ENCODE measurements around the gene CD96.

The CD96 gene

DNA sequence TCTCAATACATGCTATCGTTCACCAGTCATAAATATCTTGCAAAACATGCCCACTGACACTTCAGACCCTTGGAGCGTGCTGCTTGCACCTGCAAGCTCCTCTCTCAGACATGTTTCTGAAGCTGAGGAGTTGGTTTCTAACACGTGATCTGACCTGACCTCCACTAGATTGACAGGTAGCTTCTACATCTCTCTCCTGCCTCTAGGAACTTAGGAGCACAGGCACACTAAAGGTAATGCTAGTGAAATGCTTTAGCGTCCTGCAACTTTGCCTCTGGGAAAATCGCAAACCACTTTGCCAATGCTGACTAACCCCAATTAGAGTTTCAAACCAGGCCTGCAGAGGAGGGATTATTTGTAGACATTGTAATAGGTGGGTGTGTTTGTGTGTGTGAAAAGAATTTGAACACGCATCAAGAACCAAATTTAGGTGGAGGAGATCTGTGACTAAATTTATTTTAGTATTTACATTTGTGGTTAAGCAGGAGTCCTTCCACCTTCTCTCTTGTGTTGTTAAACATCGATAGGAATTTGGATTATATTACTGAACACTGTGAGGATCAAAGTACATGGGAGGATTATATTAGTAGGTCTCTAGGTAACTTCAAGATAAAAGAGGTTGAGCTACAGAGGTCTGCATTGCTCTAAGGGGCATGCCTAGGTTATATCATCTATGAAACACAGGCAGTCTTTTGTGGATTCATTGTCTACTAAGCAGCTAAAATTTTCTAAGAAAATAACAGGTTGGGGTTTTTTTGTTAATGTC is 139.8 kb downstream of the CD96 start:
- DNase-seq, result no peak

- DNase-seq, result no peak
These were observed 142.6 kb downstream of the CD96 start for GRCh38 chr3:111684640-111685039.

GRCh38 chr3:111688190-111688800 is 146.3 kb downstream of the CD96 start:
- DNase-seq, result no peak

GRCh38 chr3:111690242-111690641 is 148.2 kb downstream of the CD96 start:
- DNase-seq, result no peak

- DNase-seq, result peak; percentile 41
These were observed 149.4 kb downstream of the CD96 start for GRCh38 chr3:111691293-111691909.

- DNase-seq, result no peak
These were observed 150.9 kb downstream of the CD96 start for GRCh38 chr3:111692593-111693552.

DNA sequence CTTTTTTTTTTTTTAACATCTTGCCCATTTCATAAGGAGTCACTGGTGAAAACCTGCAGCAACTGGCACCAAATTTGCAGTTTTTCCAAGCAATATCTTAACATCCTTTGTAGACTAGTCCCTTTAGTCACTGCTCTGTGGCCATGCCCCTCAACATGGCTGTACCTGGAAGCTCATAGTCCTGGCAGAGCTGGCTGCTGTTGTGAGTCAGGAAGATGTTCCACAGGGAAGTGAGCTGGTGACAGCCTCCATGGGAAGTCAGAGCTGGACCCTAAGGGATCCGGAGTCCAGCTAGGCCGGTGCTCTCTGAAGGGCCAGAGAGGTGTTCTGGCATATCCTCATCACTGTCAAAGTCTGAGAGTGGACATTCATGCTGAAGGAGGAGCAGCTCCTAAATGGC is 152.5 kb downstream of the CD96 start:
- no peak for DNase-seq

DNA sequence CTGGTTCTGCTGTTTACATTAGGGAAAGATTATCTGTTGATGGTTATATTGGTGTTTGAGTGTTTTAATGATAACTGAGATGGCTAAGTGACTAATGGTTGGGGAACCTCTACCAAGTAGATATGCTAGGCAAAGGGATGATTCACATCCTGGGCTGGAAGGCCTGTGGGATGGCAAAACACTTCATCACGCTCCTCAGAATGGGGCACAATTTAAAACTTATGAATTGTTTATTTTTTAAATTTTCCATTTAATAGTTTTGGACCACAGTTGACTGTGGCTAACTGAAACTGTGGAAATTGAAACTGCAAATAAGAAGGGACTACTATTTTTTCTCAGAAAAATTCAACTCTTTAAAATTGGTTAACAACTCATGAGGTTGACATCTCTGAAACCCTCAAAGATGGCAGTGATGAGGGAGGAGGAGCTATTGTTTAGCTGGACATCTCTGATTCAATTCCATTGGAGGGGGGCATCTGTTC is 153.7 kb downstream of the CD96 start:
- DNase-seq, result no peak

DNA sequence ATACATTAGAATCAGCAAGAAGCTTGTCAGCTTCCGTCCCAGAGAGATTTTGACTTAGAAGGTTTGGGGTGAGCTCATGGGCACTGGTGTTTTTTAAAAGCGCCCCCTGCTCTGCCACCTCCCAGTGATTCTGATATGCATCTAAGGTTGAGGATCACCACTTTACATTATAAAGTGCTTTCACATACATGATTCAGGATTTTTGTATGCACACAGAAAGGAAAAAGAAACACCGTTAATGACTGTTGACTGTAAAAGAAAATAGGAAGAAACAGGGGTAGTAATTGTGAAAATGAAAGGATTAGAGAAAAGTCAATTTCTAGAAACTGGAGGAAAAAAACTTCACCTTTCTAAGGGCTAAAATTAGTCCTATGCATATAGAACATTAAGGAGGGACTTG is 158.1 kb downstream of the CD96 start:
- DNase-seq, result no peak

- DNase-seq, result no peak
These were observed 159.4 kb downstream of the CD96 start for GRCh38 chr3:111701292-111701906.

All from CD4-positive, alpha-beta T cell treated with Interleukin-21 for 1 hour (primary cell).